H1 (cell line): ENCODE results near the gene TXNDC12. TPM values are rescaled to one million over a fixed set of nuclear protein-coding genes. Genes with fewer than 3 reads are reported as not detected.

Experiments
- CTCF ChIA-PET: fragments of 300-600 bp; sonication (Branson Sonifier 250); formaldehyde crosslinking; loops from one replicate; lab custom pipeline; 2021; ENCODE audit not compliant: partially characterized antibody; lab: Charles Lee
- POLR2A ChIA-PET: fragments of 300-600 bp; sonication (Branson Sonifier 250); formaldehyde crosslinking; loops from one replicate; lab custom pipeline; 2021; ENCODE audit warnings: inconsistent platforms; ENCODE audit not compliant: partially characterized antibody; lab: Charles Lee
- DNase-seq, 2 experiments: peaks; one replicate each; pipeline versions ENCODE4 v3.0.0 to v3.0.0-alpha.2; 2010 to 2022; ENCODE audit warnings: low spot score in 2 of 2, low read depth in 1 of 2, mixed read lengths in 1 of 2
- FAIRE-seq: peaks from 2 replicates; lab custom pipeline; 2011; peaks lifted over from hg19 to GRCh38; lab: Jason Lieb, UNC
- H2AFZ ChIP-seq: 2 replicates; pipeline ENCODE4 v1.8.1; 2012; ENCODE audit warnings: low read length, inconsistent platforms
- H2AK5ac ChIP-seq: 2 replicates; pipeline ENCODE4 v1.6.1; 2013; ENCODE audit warnings: low read depth, low read length
- H2BK120ac ChIP-seq: replicated peaks from 2 replicates; pipeline ENCODE3; 2013; ENCODE audit warnings: low read depth, low read length, inconsistent platforms
- H2BK12ac ChIP-seq: 2 replicates; pipeline ENCODE4 v1.6.1; 2013; ENCODE audit warnings: low read depth, low read length
- H2BK15ac ChIP-seq: 2 replicates; pipeline ENCODE4 v1.6.1; 2013; ENCODE audit warnings: low read length
- H2BK20ac ChIP-seq: 2 replicates; pipeline ENCODE4 v1.6.1; 2013; ENCODE audit warnings: low read length
- H2BK5ac ChIP-seq: 2 replicates; pipeline ENCODE4 v1.6.1; 2013; ENCODE audit warnings: low read depth, low read length
- H3K14ac ChIP-seq: 2 replicates; pipeline ENCODE4 v1.6.1; 2013; ENCODE audit warnings: inconsistent platforms; ENCODE audit not compliant: insufficient read length
- H3K18ac ChIP-seq: 2 replicates; pipeline ENCODE4 v1.6.1; 2013; ENCODE audit warnings: low read length; ENCODE audit errors: extremely low read depth
- H3K23ac ChIP-seq: 2 replicates; pipeline ENCODE4 v1.6.1; 2013; ENCODE audit warnings: inconsistent platforms; ENCODE audit not compliant: insufficient read length
- H3K23me2 ChIP-seq: 2 replicates; pipeline ENCODE4 v1.6.1; 2013; ENCODE audit warnings: low read depth, low read length
- H3K27ac ChIP-seq: 2 replicates; pipeline ENCODE4 v1.6.1; 2011; ENCODE audit warnings: low read depth, low read length, inconsistent platforms
- H3K27me3 ChIP-seq, 4 experiments: replicated peaks in 1 of 4; 1 replicate in 1 of 4; 2 replicates in 3 of 4; pipeline versions ENCODE4 v1.6.1 to v1.8.1; 2011 to 2013; ENCODE audit warnings: low read length in 3 of 4, mild to moderate bottlenecking in 3 of 4, inconsistent platforms in 2 of 4, mixed read lengths in 2 of 4, moderate library complexity in 1 of 4; ENCODE audit not compliant: control insufficient read depth in 3 of 4, insufficient read depth in 3 of 4; ENCODE audit errors: extremely low read depth in 1 of 4
- H3K36me3 ChIP-seq, 4 experiments: 2 replicates each; pipeline versions ENCODE4 v1.6.1 to v1.8.1; 2011 to 2013; ENCODE audit warnings: mild to moderate bottlenecking in 4 of 4, low read length in 3 of 4, moderate library complexity in 2 of 4, control low read depth in 1 of 4, inconsistent platforms in 1 of 4; ENCODE audit not compliant: insufficient read depth in 4 of 4, control insufficient read depth in 2 of 4
- H3K4ac ChIP-seq: replicated peaks from 2 replicates; pipeline ENCODE3; 2013; ENCODE audit warnings: low read length, low read depth, mixed read lengths, inconsistent platforms; ENCODE audit not compliant: insufficient read length
- H3K4me1 ChIP-seq, 4 experiments: replicated peaks in 1 of 4; 1 replicate in 1 of 4; 2 replicates in 3 of 4; pipeline versions ENCODE4 v1.6.1 to v1.8.1; 2011 to 2013; ENCODE audit warnings: low read length in 3 of 4, inconsistent platforms in 2 of 4, mixed read lengths in 1 of 4; ENCODE audit not compliant: insufficient read depth in 4 of 4, control insufficient read depth in 3 of 4
- H3K4me2 ChIP-seq, 2 experiments: 2 replicates each; pipeline versions ENCODE4 v1.6.1 to v1.8.1; 2011 to 2013; ENCODE audit warnings: low read depth in 2 of 2, low read length in 2 of 2, control low read depth in 1 of 2, inconsistent platforms in 1 of 2, mild to moderate bottlenecking in 1 of 2; ENCODE audit not compliant: insufficient read depth in 1 of 2
- H3K4me3 ChIP-seq, 4 experiments: fragments of 200-600, 300-600 bp in 1 of 4; sonication (generic), shearing (Covaris generic), sonication (Bioruptor Twin) in 1 of 4; 2 replicates each; pipeline versions ENCODE4 v1.5.1 to v1.8.1; 2011 to 2016; ENCODE audit warnings: low read length in 4 of 4, low read depth in 3 of 4, control low read depth in 2 of 4, inconsistent platforms in 2 of 4, mild to moderate bottlenecking in 2 of 4, mixed read lengths in 1 of 4, moderate library complexity in 1 of 4; ENCODE audit not compliant: insufficient read depth in 2 of 4; ENCODE audit errors: extremely low read depth in 1 of 4
- H3K56ac ChIP-seq: replicated peaks from 2 replicates; pipeline ENCODE3; 2013; ENCODE audit warnings: low read depth, mild to moderate bottlenecking, mixed read lengths, low read length, inconsistent platforms; ENCODE audit not compliant: insufficient read length
- H3K79me1 ChIP-seq: 2 replicates; pipeline ENCODE4 v1.6.1; 2013; ENCODE audit warnings: low read depth, low read length, control low read depth
- H3K79me2 ChIP-seq, 2 experiments: 2 replicates each; pipeline versions ENCODE4 v1.6.1 to v1.8.1; 2012 to 2013; ENCODE audit warnings: low read length in 2 of 2, mild to moderate bottlenecking in 2 of 2, inconsistent platforms in 1 of 2; ENCODE audit not compliant: insufficient read depth in 2 of 2, control insufficient read depth in 1 of 2
- H3K9ac ChIP-seq, 4 experiments: replicated peaks in 1 of 4; 1 replicate in 1 of 4; 2 replicates in 3 of 4; pipeline versions ENCODE4 v1.6.1 to v1.8.1; 2011 to 2013; ENCODE audit warnings: low read depth in 3 of 4, low read length in 3 of 4, control low read depth in 2 of 4, mild to moderate bottlenecking in 2 of 4, moderate library complexity in 2 of 4, inconsistent platforms in 1 of 4; ENCODE audit errors: extremely low read depth in 1 of 4
- H3K9me3 ChIP-seq, 2 experiments: 2 replicates each; pipeline versions ENCODE4 v1.6.1 to v1.8.1; 2012 to 2013; ENCODE audit warnings: mild to moderate bottlenecking in 2 of 2, moderate library complexity in 2 of 2, control low read depth in 1 of 2, inconsistent platforms in 1 of 2, low read depth in 1 of 2, low read length in 1 of 2, mixed read lengths in 1 of 2; ENCODE audit not compliant: insufficient read depth in 2 of 2
- H4K20me1 ChIP-seq, 2 experiments: replicated peaks in 1 of 2; 2 replicates each; pipeline versions ENCODE3 to v1.8.1; 2011 to 2013; ENCODE audit warnings: inconsistent platforms in 2 of 2, low read length in 2 of 2, mild to moderate bottlenecking in 1 of 2; ENCODE audit not compliant: insufficient read depth in 2 of 2, control insufficient read depth in 1 of 2
- H4K5ac ChIP-seq: 2 replicates; pipeline ENCODE4 v1.6.1; 2013; ENCODE audit warnings: low read length, low read depth, mixed read lengths, inconsistent platforms; ENCODE audit not compliant: insufficient read length
- H4K8ac ChIP-seq: 2 replicates; pipeline ENCODE4 v1.8.0; 2013; ENCODE audit warnings: mild to moderate bottlenecking, moderate library complexity, low read length, inconsistent platforms; ENCODE audit not compliant: insufficient read depth; ENCODE audit errors: extremely low read depth
- H4K91ac ChIP-seq: replicated peaks from 2 replicates; pipeline ENCODE3; 2013; ENCODE audit warnings: low read length, mixed read lengths, inconsistent platforms; ENCODE audit not compliant: insufficient read length
- ATF2 ChIP-seq: IDR thresholded peaks from 2 replicates; pipeline ENCODE4 v1.6.1; 2012; ENCODE audit warnings: low read length, inconsistent platforms
- CTCF ChIP-seq, 3 experiments: IDR thresholded peaks; 1 replicate in 2 of 3; 2 replicates in 1 of 3; pipeline versions ENCODE4 v1.5.1 to v1.6.1; 2011; ENCODE audit warnings: low read length in 3 of 3, mild to moderate bottlenecking in 3 of 3, inconsistent platforms in 2 of 3, low read depth in 1 of 3, moderate library complexity in 1 of 3; ENCODE audit not compliant: insufficient read depth in 1 of 3; ENCODE audit errors: control extremely low read depth in 1 of 3
- GTF2F1 ChIP-seq: IDR thresholded peaks from 2 replicates; pipeline ENCODE4 v1.6.1; 2012; ENCODE audit warnings: low read depth, low read length, improper control_type of control experiment, borderline replicate concordance
- NANOG ChIP-seq: IDR thresholded peaks from 2 replicates; pipeline ENCODE4 v1.6.1; 2011; ENCODE audit warnings: low read length, low read depth, mild to moderate bottlenecking, inconsistent platforms; ENCODE audit not compliant: insufficient read depth, poor library complexity, severe bottlenecking
- POLR2AphosphoS5 ChIP-seq: IDR thresholded peaks from 2 replicates; pipeline ENCODE4 v1.6.1; 2011; ENCODE audit warnings: low read depth, low read length
- POU5F1 ChIP-seq: IDR thresholded peaks from 2 replicates; pipeline ENCODE4 v1.6.1; 2011; ENCODE audit warnings: low read depth, mild to moderate bottlenecking, low read length, moderate library complexity
- RBBP5 ChIP-seq: IDR thresholded peaks from 2 replicates; pipeline ENCODE4 v1.7.1; 2012; ENCODE audit warnings: low read depth, mild to moderate bottlenecking, inconsistent platforms, low read length, moderate library complexity, borderline replicate concordance
- SP4 ChIP-seq: IDR thresholded peaks from 2 replicates; pipeline ENCODE4 v1.6.1; 2012; ENCODE audit warnings: low read length, inconsistent platforms
- SRF ChIP-seq: IDR thresholded peaks from 2 replicates; pipeline ENCODE4 v1.6.1; 2011; ENCODE audit warnings: mild to moderate bottlenecking, low read depth, low read length, moderate library complexity
- WGBS, 2 experiments: shearing (Covaris generic) in 1 of 2; methylation state at CpG; one replicate each; pipeline versions ENCODE4 v1.1.6 to v1.1.7; 2013 to 2015; ENCODE audit warnings: low lambda C conversion rate in 2 of 2, mixed read lengths in 2 of 2, inconsistent platforms in 1 of 2, low coverage in 1 of 2, missing lambda C conversion rate in 1 of 2; ENCODE audit not compliant: insufficient replicate concordance in 2 of 2, insufficient coverage in 1 of 2, insufficient read length in 1 of 2; ENCODE audit errors: extremely low coverage in 1 of 2, missing lambda C conversion rate in 1 of 2; 5-methylcytosine and 5-hydroxymethylcytosine counted together
- polyA plus RNA-seq, 7 experiments: library from polyadenylated mRNA; depleted of rRNA in 3 of 7; stranded (reverse) in 5 of 7; unstranded in 2 of 7; fragments of >200 nt in 5 of 7; fragments of 200-250 nt in 2 of 7; gene quantifications; 1 replicate in 5 of 7; 2 replicates in 1 of 7; 4 replicates in 1 of 7; pipeline versions ENCODE4 v1.2.1 to v1.2.3, GENCODE V29; 2011 to 2013; ENCODE audit warnings: missing spikeins in 2 of 7, mixed read lengths in 2 of 7
- total RNA-seq: library from RNA; stranded (reverse); fragmentation: NEBNext Ultra II Directional; extraction: Animal tissue kit (Norgen Biotek cat#: 25700); gene quantifications from 2 replicates; pipeline ENCODE4 v1.2.1, GENCODE V29; 2021

The TXNDC12 gene
- total and polyA plus RNA-seq, 2 of the 8 experiments (the other 6 are each of a cell fraction or from before 2014, with no cell fraction given) = 35.2 to 89.8 TPM

GRCh38 chr1:52059888-52060287 is 4.9 kb upstream of the TXNDC12 start:
- peaks cover 0 to 7% of the 10 kb centered on the region in 2 experiments for H4K20me1 ChIP-seq
- 92% methylated on average over 1 of the region's 1 CpG; no CpG with 5 or more reads in 1 of the 2 experiments for WGBS, 2 experiments
- H3K23me2 ChIP-seq = peaks cover 3% of the 10 kb centered on the region; the same call in 1 of the 2 replicates
- no peak overlapping the region for H2BK20ac ChIP-seq
- no peak overlapping the region for H2BK15ac ChIP-seq
- H4K8ac ChIP-seq = no peak overlapping the region
- H3K18ac ChIP-seq = no peak overlapping the region
- ChIA-PET POLR2A (interaction anchor here (0.7 to 3.2 kb wide), 5 partner anchors 10 to 27 kb away, joined by 3 to 22 read pairs (median 6); partner anchors contain the start of gene KTI12), CTCF (interaction anchor here (0.6 to 1.7 kb wide), 3 partner anchors 11 to 245 kb away, joined by 3 to 6 read pairs (median 3); no protein-coding TSS in a partner anchor)
- H3K27ac ChIP-seq = no peak overlapping the region
- H3K27me3 ChIP-seq = no peaks in the 10 kb centered on the region
- no peak overlapping the region for H3K14ac ChIP-seq
- DNase-seq (no peak), FAIRE-seq (no peak)
- no peak overlapping the region for H2BK120ac ChIP-seq
- H2BK12ac ChIP-seq = no peak overlapping the region
- H3K9me3 ChIP-seq = no peaks in the 10 kb centered on the region
- H3K4me3 ChIP-seq = no peak overlapping the region
- H4K91ac ChIP-seq = no peak overlapping the region
- H3K4me2 ChIP-seq = no peak overlapping the region
- no peak overlapping the region for H2AFZ ChIP-seq
- H3K36me3 ChIP-seq = peaks cover 14 to 45% (median 34%) of the 10 kb centered on the region in 4 experiments
- peaks cover 0 to 7% (median 2%) of the 10 kb centered on the region in 4 experiments; a peak in 3 of 7 replicates for H3K4me1 ChIP-seq
- no peak overlapping the region for H3K56ac ChIP-seq
- no peak overlapping the region for H2AK5ac ChIP-seq
- H3K9ac ChIP-seq = no peak overlapping the region
- no peak overlapping the region for H3K4ac ChIP-seq
- no peaks in the 10 kb centered on the region; the same call in none of the 2 replicates for H3K79me1 ChIP-seq
- peaks cover 10 to 66% of the 10 kb centered on the region in 2 experiments for H3K79me2 ChIP-seq
- H2BK5ac ChIP-seq = no peak overlapping the region
- no peak overlapping the region for H3K23ac ChIP-seq
- no peak overlapping the region for H4K5ac ChIP-seq
- TF ChIP-seq ATF2 = no peak
- TF ChIP-seq SP4 = no peak
- no peak for TF ChIP-seq GTF2F1
- no peak for TF ChIP-seq NANOG
- no peak for TF ChIP-seq RBBP5
- TF ChIP-seq SRF = no peak
- TF ChIP-seq POLR2AphosphoS5 = no peak
- no peak for TF ChIP-seq POU5F1
- TF ChIP-seq CTCF (IDR thresholded peaks at IDR 0.05; ENCODE audit: control extremely low read depth in 1 of 3, insufficient read depth in 1 of 3, low read depth in 1 of 3, low read length in 3 of 3) = no peak
